OCI-LY3 (cell line): ENCODE results near the gene MAST2.

Experiments used
- EZH2phosphoT487 ChIP-seq: fragments of 200-600 bp; shearing (Covaris generic); IDR thresholded peaks from 2 replicates; pipeline ENCODE4 v1.6.1; 2018; ENCODE audit warnings: antibody characterized with exemption, mixed run types, low read depth
- TF ChIP-seq, protein P1 (sequence below): fragments of 200-600, 300-600 bp; sonication (generic); IDR thresholded peaks from 2 replicates; pipeline ENCODE4 v1.5.1; 2014; ENCODE audit warnings: antibody characterized with exemption, low read length, low read depth

DNA sequence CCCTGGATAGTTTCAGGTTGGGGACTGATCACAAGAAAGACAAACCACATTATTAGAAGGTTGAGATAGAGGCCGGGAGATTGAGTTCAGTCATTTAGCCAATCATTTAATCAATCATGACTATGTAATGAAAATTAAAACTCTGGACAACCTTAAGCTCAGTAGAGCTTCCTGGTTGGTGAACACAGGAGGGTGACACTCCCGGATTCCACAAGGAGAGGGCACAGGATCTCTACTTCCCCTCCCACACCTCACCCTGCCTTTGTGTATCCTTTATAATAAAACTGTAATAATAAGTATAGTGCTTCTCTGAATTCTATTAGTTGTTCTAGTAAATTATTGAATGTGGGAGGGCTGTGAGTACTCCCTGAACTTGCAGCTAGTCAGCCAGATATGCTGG is 178.9 kb downstream of the MAST2 start:
- TF ChIP-seq, protein P1, sequence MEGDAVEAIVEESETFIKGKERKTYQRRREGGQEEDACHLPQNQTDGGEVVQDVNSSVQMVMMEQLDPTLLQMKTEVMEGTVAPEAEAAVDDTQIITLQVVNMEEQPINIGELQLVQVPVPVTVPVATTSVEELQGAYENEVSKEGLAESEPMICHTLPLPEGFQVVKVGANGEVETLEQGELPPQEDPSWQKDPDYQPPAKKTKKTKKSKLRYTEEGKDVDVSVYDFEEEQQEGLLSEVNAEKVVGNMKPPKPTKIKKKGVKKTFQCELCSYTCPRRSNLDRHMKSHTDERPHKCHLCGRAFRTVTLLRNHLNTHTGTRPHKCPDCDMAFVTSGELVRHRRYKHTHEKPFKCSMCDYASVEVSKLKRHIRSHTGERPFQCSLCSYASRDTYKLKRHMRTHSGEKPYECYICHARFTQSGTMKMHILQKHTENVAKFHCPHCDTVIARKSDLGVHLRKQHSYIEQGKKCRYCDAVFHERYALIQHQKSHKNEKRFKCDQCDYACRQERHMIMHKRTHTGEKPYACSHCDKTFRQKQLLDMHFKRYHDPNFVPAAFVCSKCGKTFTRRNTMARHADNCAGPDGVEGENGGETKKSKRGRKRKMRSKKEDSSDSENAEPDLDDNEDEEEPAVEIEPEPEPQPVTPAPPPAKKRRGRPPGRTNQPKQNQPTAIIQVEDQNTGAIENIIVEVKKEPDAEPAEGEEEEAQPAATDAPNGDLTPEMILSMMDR, result no peak
- TF ChIP-seq EZH2phosphoT487, result no peak
